SK-N-SH (cell line): ENCODE data around the gene RAB30. TPM values are rescaled to one million over a fixed set of nuclear protein-coding genes. Genes with fewer than 3 reads are reported as not detected.

ENCODE experiments used
- CTCF ChIA-PET: fragments of 300-600, 350-600 bp; formaldehyde crosslinking; extraction: SDS; loops from one replicate; lab custom pipeline; 2021; lab: Yijun Ruan, JAX
- POLR2A ChIA-PET: fragments of 350-600 bp; sonication (Branson Sonifier 250); formaldehyde crosslinking; extraction: SDS; loops from one replicate; lab custom pipeline; 2020; ENCODE audit warnings: antibody characterized with exemption, inconsistent platforms; lab: Yijun Ruan, JAX
- DNase-seq: peaks from one replicate; pipeline ENCODE4 v3.0.0; 2012
- H2AFZ ChIP-seq: fragments of 200-600 bp; sonication (generic); 2 replicates; pipeline ENCODE4 v1.8.1; 2016; ENCODE audit warnings: antibody characterized with exemption, mild to moderate bottlenecking, low read depth
- H3F3A ChIP-seq: fragments of 200-600 bp; sonication (generic); replicated peaks from 2 replicates; pipeline ENCODE3; 2016; ENCODE audit warnings: antibody characterized with exemption, mild to moderate bottlenecking; ENCODE audit not compliant: insufficient read depth
- H3K27ac ChIP-seq, 2 experiments: fragments of 200-500 bp in 1 of 2; fragments of 200-600 bp in 1 of 2; sonication (Bioruptor generic) in 1 of 2; sonication (generic), shearing (Covaris generic) in 1 of 2; 2 replicates each; pipeline versions ENCODE4 v1.5.1 to v1.6.1; 2014 to 2016; ENCODE audit warnings: low read depth in 2 of 2, inconsistent platforms in 1 of 2, low read length in 1 of 2, mild to moderate bottlenecking in 1 of 2, mixed read lengths in 1 of 2
- H3K27me3 ChIP-seq: fragments of 200-600 bp; sonication (generic), shearing (Covaris generic); 2 replicates; pipeline ENCODE4 v1.6.1; 2016; ENCODE audit warnings: mixed run types; ENCODE audit not compliant: insufficient read depth
- H3K36me3 ChIP-seq, 2 experiments: fragments of 200-500 bp in 1 of 2; fragments of 200-600 bp in 1 of 2; sonication (Bioruptor generic) in 1 of 2; sonication (generic) in 1 of 2; replicated peaks in 1 of 2; 2 replicates each; pipeline versions ENCODE3 to v1.5.1; 2014 to 2016; ENCODE audit warnings: low read length in 1 of 2, mild to moderate bottlenecking in 1 of 2; ENCODE audit not compliant: insufficient read depth in 2 of 2, control insufficient read depth in 1 of 2
- H3K4me1 ChIP-seq, 2 experiments: fragments of 200-500 bp in 1 of 2; fragments of 200-600 bp in 1 of 2; sonication (Bioruptor generic) in 1 of 2; sonication (generic), shearing (Covaris generic) in 1 of 2; 2 replicates each; pipeline versions ENCODE4 v1.5.1 to v1.6.1; 2014 to 2016; ENCODE audit warnings: low read depth in 1 of 2, low read length in 1 of 2, mixed run types in 1 of 2; ENCODE audit not compliant: insufficient read depth in 2 of 2, control insufficient read depth in 1 of 2
- H3K4me2 ChIP-seq: fragments of 200-600 bp; sonication (generic), shearing (Covaris generic); 2 replicates; pipeline ENCODE4 v1.6.1; 2017; ENCODE audit warnings: mixed run types
- H3K4me3 ChIP-seq, 2 experiments: fragments of 200-500 bp in 1 of 2; fragments of 200-600 bp in 1 of 2; sonication (Bioruptor generic) in 1 of 2; sonication (generic), shearing (Covaris generic) in 1 of 2; 2 replicates each; pipeline versions ENCODE4 v1.5.1 to v1.8.1; 2014 to 2016; ENCODE audit warnings: low read depth in 2 of 2, inconsistent platforms in 1 of 2, low read length in 1 of 2, mild to moderate bottlenecking in 1 of 2, mixed read lengths in 1 of 2, moderate library complexity in 1 of 2
- H3K79me2 ChIP-seq: fragments of 200-600 bp; sonication (generic); 2 replicates; pipeline ENCODE4 v1.8.1; 2017; ENCODE audit warnings: mild to moderate bottlenecking; ENCODE audit not compliant: insufficient read depth
- H3K9ac ChIP-seq: fragments of 200-600 bp; sonication (generic); 2 replicates; pipeline ENCODE4 v1.6.1; 2017; ENCODE audit warnings: mixed run types
- H3K9me2 ChIP-seq: fragments of 200-600 bp; sonication (generic); 2 replicates; pipeline ENCODE4 v1.6.1; 2017; ENCODE audit warnings: mixed run types
- H3K9me3 ChIP-seq: fragments of 200-600 bp; sonication (generic); 2 replicates; pipeline ENCODE4 v1.6.1; 2017; ENCODE audit warnings: mixed run types, mild to moderate bottlenecking, moderate library complexity
- H4K20me1 ChIP-seq: fragments of 200-600 bp; sonication (generic); 2 replicates; pipeline ENCODE4 v1.6.1; 2017; ENCODE audit warnings: mild to moderate bottlenecking, mixed run types; ENCODE audit not compliant: insufficient read depth
- EZH2phosphoT487 ChIP-seq: fragments of 200-600 bp; sonication (generic); IDR thresholded peaks from 2 replicates; pipeline ENCODE4 v1.6.1; 2017; ENCODE audit warnings: low read depth, mixed run types, mild to moderate bottlenecking, antibody characterized with exemption, moderate library complexity, borderline replicate concordance
- MAX ChIP-seq: IDR thresholded peaks from 2 replicates; pipeline ENCODE4 v1.4.0; 2012; ENCODE audit warnings: low read depth
- MEF2A ChIP-seq: IDR thresholded peaks from 2 replicates; pipeline ENCODE4 v1.4.0; 2012; ENCODE audit warnings: low read depth, borderline replicate concordance
- MXI1 ChIP-seq: IDR thresholded peaks from 2 replicates; pipeline ENCODE4 v1.6.1; 2012; ENCODE audit warnings: mild to moderate bottlenecking, low read depth, low read length, improper control_type of control experiment
- NFIC ChIP-seq: IDR thresholded peaks from 2 replicates; pipeline ENCODE4 v1.4.0; 2012; ENCODE audit warnings: borderline replicate concordance
- NRF1 ChIP-seq: IDR thresholded peaks from 2 replicates; pipeline ENCODE4 v1.6.1; 2012; ENCODE audit warnings: low read depth, mild to moderate bottlenecking, low read length
- POLR2AphosphoS5 ChIP-seq: IDR thresholded peaks from 2 replicates; pipeline ENCODE4 v1.6.1; 2012; ENCODE audit warnings: low read depth, low read length
- RAD21 ChIP-seq: IDR thresholded peaks from 2 replicates; pipeline ENCODE4 v1.6.1; 2012; ENCODE audit warnings: mild to moderate bottlenecking, low read length
- REST ChIP-seq: IDR thresholded peaks from 2 replicates; pipeline ENCODE4 v1.6.1; 2012; ENCODE audit warnings: mild to moderate bottlenecking, low read depth, low read length, moderate library complexity
- RFX5 ChIP-seq: IDR thresholded peaks from 2 replicates; pipeline ENCODE4 v1.6.1; 2012; ENCODE audit warnings: mild to moderate bottlenecking, improper control_type of control experiment, low read length
- RXRA ChIP-seq: IDR thresholded peaks from 2 replicates; pipeline ENCODE4 v1.4.0; 2012; ENCODE audit warnings: low read depth, mild to moderate bottlenecking, borderline replicate concordance
- SMC3 ChIP-seq: IDR thresholded peaks from 2 replicates; pipeline ENCODE4 v1.6.1; 2012; ENCODE audit warnings: low read depth, low read length, improper control_type of control experiment
- TAF1 ChIP-seq: IDR thresholded peaks from 2 replicates; pipeline ENCODE4 v1.6.1; 2012; ENCODE audit warnings: low read depth, mild to moderate bottlenecking, low read length, moderate library complexity, borderline replicate concordance
- TCF12 ChIP-seq: IDR thresholded peaks from 2 replicates; pipeline ENCODE4 v1.4.0; 2012
- TEAD4 ChIP-seq: IDR thresholded peaks from 2 replicates; pipeline ENCODE4 v1.4.0; 2012; ENCODE audit warnings: mild to moderate bottlenecking, borderline replicate concordance; ENCODE audit not compliant: insufficient read depth
- YY1 ChIP-seq: IDR thresholded peaks from 2 replicates; pipeline ENCODE4 v1.4.0; 2012; ENCODE audit warnings: low read depth, mild to moderate bottlenecking
- WGBS: methylation state at CpG from one replicate; pipeline ENCODE4 v1.1.6; 2017; ENCODE audit warnings: low lambda C conversion rate; 5-methylcytosine and 5-hydroxymethylcytosine counted together
- polyA plus RNA-seq, 3 experiments: library from polyadenylated mRNA; depleted of rRNA; stranded (reverse); fragments of >200 nt; gene quantifications; 2 replicates each; pipeline ENCODE4 v1.2.3, GENCODE V29; 2012
- TF ChIP-seq, protein P1 (sequence below): IDR thresholded peaks from 2 replicates; pipeline ENCODE4 v1.4.0; 2012; ENCODE audit warnings: low read depth, borderline replicate concordance
- TF ChIP-seq, protein P2 (sequence below): IDR thresholded peaks from 2 replicates; pipeline ENCODE4; 2012

RAB30 gene
- polyA plus RNA-seq, 1 of the 3 experiments (the other 2 are of a cell fraction), result 3.3 TPM

DNA sequence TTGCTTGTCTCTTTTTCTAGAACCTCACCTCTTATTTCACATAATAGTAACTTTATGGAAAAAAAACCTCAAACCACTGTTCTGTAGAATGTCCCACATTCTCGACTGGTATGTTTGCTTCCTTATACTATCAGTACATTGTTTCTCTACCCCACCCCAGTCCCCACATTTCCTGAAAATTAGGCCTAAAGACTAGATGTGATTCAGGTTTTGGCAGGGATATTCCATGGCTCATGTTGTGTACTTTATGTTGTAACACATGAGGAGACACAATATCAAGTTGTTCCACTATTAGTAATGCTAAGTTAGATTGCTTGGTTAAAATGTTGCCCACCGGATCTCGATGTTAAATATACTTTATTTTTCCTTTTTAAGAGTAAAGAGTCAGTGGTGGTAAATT, 135.4 kb downstream of the RAB30 start:
- H3K4me1 ChIP-seq, result no peaks in the 10 kb centered on the region
- TF ChIP-seq, protein P1, sequence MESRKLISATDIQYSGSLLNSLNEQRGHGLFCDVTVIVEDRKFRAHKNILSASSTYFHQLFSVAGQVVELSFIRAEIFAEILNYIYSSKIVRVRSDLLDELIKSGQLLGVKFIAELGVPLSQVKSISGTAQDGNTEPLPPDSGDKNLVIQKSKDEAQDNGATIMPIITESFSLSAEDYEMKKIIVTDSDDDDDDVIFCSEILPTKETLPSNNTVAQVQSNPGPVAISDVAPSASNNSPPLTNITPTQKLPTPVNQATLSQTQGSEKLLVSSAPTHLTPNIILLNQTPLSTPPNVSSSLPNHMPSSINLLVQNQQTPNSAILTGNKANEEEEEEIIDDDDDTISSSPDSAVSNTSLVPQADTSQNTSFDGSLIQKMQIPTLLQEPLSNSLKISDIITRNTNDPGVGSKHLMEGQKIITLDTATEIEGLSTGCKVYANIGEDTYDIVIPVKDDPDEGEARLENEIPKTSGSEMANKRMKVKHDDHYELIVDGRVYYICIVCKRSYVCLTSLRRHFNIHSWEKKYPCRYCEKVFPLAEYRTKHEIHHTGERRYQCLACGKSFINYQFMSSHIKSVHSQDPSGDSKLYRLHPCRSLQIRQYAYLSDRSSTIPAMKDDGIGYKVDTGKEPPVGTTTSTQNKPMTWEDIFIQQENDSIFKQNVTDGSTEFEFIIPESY, result no peak
- TF ChIP-seq MEF2A (no peak), RFX5 (no peak), NFIC (no peak), SMC3 (no peak), YY1 (no peak), TEAD4 (no peak), TCF12 (no peak)
- TF ChIP-seq, all 33 proteins: peak for 0
- H3K9ac ChIP-seq, result no peak overlapping the region
- WGBS, result 93% methylated on average over 3 of the region's 3 CpGs
- POLR2A ChIA-PET, result no interaction called here
- no peaks in the 10 kb centered on the region for H3K9me3 ChIP-seq
- DNase-seq, result no peak
- H3K27ac ChIP-seq, result no peak overlapping the region
- no peaks in the 10 kb centered on the region for H3K9me2 ChIP-seq
- no peaks in the 10 kb centered on the region for H3K79me2 ChIP-seq
- peaks cover 5% of the 10 kb centered on the region for H3F3A ChIP-seq
- H3K27me3 ChIP-seq, result no peaks in the 10 kb centered on the region
- H3K4me3 ChIP-seq, result no peak overlapping the region
- H2AFZ ChIP-seq, result no peak overlapping the region
- peaks cover 5 to 12% of the 10 kb centered on the region in 2 experiments for H3K36me3 ChIP-seq
- H3K4me2 ChIP-seq, result no peak overlapping the region
- CTCF ChIA-PET, result no interaction called here
- no peaks in the 10 kb centered on the region for H4K20me1 ChIP-seq

DNA sequence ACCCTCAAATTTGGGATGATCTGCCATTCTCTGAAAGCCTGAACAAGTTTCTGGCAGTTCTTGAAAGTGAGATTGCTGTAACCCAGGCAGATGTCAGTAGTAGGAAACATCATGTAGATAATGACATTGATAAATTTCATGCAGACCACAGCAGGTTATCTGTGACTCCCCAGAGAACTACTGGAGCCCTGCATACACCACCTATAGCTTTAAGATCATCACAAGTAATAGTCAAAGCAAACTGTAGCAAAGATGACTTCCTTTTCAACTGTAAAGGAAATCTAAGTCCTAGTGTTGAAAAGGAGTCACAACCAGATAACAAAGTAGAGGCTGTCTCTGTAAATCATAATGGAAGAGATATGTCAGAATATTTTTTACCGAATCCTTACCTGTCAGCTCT, 139.1 kb downstream of the RAB30 start:
- no peak for DNase-seq
- no peak overlapping the region for H3K4me2 ChIP-seq

More for the DNA sequence above, 139.1 kb downstream of the RAB30 start:
- ChIA-PET CTCF (no interaction called here), POLR2A (no interaction called here)
- Histone ChIP-seq H3K36me3 (peaks cover 9 to 12% of the 10 kb centered on the region in 2 experiments), H3K9me2 (no peaks in the 10 kb centered on the region), H3K4me3 (no peak overlapping the region), H3K9me3 (no peaks in the 10 kb centered on the region), H3K27me3 (no peaks in the 10 kb centered on the region), H4K20me1 (no peaks in the 10 kb centered on the region), H3F3A (peaks cover 5% of the 10 kb centered on the region), H2AFZ (no peak overlapping the region), H3K4me1 (no peaks in the 10 kb centered on the region), H3K9ac (no peak overlapping the region), H3K27ac (no peak overlapping the region), H3K79me2 (no peaks in the 10 kb centered on the region)
- TF ChIP-seq TAF1 (no peak), RAD21 (no peak), NRF1 (no peak), SMC3 (no peak), MXI1 (no peak), POLR2AphosphoS5 (no peak), EZH2phosphoT487 (no peak), RXRA (no peak), MAX (no peak), TCF12 (no peak), REST (no peak), TEAD4 (no peak)
- TF ChIP-seq, protein P2, sequence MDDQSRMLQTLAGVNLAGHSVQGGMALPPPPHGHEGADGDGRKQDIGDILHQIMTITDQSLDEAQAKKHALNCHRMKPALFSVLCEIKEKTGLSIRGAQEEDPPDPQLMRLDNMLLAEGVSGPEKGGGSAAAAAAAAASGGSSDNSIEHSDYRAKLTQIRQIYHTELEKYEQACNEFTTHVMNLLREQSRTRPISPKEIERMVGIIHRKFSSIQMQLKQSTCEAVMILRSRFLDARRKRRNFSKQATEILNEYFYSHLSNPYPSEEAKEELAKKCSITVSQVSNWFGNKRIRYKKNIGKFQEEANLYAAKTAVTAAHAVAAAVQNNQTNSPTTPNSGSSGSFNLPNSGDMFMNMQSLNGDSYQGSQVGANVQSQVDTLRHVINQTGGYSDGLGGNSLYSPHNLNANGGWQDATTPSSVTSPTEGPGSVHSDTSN, result no peak
- WGBS, result 100% methylated on average over 1 of the region's 1 CpG
